ENCODE results near the gene MAP3K14.

The MAP3K14 gene

DNA sequence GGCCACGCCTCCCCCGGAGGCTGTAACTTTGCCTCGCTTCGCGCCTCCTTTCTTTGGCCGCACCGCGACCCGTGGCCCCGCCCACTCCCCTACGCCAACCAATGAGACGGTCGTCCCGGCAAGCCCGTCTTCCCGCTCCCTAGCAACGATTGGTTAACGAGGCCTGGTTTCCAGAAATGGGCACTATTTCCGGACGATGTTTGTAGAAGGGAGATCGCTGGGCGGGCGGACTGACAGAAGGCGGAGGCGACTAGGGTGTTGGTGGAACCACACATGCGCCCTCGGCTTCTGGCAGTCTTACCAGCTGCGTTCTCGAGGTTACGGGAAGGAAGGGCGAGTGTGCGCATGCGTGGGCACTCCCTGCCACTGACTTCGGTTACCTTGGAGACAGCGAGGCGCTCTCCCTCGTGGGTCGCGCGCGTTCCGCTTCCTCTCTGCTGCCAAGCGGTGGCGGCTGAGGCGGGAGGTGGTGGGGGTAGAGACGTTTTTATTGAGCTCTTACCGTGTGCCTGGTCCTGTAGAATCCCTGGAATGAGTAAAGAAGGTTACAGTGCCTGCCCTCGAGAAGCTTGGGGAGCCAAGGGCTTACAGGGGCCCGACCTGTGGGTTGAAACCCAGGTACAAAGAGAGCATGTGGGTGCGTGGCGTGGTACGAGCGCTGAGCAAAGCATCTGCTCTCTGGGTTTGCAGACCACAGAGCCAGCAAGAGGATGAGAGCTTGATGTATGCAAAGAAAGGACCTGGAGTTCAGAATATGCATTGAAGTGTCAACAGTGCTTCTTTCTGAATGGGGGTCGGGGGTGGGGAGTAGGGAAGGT lies 500 bp upstream of the MAP3K14 start:
- peak overlapping the region; percentile 66 for H3K4me3 ChIP-seq (ENCODE audit: low read depth, low read length)

DNA sequence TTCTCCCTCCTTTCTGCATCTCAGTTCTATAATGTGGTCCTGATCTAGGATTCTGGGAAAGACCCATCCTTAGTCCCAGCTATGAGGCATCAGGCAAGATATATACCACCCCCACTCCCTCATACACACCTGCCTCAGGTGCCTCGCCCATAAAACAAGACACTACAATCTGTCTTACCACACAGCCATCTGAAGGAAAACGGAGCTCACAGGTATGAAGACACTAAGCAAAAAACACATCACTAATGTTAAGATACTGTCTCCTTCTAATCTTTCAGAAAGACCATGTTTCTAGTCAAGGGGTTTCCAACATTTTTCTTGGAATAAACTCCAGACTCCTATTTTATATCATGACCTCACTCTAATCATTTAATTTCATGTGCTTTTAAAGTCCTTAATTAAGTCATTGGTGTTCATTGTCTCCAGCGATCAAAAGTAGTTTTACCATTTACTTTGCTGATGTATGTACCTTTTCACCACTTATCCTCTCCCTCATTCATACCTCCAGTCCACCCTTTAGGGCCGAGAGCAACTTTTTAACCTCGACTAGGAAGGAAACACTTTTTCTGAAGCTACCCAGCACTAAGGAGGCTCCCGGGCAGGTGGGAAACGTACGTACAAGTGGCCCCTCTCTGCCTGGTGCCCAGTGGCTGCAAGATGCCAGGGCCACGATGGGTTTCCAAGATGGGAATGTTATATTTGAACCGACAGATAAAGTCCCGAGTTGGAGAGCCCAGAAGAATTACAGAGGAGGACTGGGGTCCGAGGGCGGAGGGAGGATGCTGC lies 979 bp downstream of the MAP3K14 start:
- peak overlapping the region; percentile 75 for H3K4me3 ChIP-seq (ENCODE audit: low read depth, low read length)

DNA sequence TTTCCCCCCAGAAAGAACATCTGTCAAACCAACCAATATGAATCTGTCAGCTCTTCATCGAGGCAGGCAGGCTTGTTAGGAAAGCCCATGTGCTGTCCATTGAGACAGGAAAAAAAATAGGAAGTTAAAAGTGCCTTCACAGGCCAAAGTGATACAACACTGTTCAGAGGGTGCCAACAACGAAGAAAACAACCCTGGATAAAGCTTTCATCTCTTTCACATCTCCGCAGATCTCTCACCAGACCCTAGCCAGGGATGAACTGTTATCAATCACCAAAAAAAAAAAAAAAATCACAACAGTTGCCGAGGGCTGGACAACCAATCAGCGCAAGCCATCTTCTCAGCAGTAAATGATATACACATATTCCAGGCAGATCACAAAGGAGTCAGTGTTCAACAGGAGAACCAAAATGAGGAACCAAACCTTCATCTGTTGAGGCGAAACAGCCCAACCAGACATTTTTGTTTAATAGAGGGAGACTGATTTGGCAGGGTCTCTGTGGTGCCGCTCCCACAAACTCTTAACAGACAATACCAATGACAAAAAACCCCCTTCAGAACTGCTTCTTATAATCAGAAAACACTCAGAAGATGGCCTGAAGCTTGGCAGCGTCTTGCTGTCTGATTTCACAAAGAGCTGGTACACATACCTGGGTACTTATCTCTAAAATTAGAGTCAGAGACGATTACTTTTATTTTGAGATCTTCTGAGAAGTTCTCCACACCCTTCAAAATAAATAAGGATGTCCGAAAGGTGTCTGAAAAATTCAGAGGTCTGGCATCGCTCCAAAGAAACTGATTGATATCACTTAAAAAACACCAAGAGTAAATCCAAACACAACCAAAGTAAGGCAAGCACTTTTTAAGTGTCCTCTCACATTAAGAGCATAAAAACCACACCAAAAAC lies 1.8 kb downstream of the MAP3K14 start:
- H3K4me3 ChIP-seq (ENCODE audit: low read depth, low read length), result no peak overlapping the region

DNA sequence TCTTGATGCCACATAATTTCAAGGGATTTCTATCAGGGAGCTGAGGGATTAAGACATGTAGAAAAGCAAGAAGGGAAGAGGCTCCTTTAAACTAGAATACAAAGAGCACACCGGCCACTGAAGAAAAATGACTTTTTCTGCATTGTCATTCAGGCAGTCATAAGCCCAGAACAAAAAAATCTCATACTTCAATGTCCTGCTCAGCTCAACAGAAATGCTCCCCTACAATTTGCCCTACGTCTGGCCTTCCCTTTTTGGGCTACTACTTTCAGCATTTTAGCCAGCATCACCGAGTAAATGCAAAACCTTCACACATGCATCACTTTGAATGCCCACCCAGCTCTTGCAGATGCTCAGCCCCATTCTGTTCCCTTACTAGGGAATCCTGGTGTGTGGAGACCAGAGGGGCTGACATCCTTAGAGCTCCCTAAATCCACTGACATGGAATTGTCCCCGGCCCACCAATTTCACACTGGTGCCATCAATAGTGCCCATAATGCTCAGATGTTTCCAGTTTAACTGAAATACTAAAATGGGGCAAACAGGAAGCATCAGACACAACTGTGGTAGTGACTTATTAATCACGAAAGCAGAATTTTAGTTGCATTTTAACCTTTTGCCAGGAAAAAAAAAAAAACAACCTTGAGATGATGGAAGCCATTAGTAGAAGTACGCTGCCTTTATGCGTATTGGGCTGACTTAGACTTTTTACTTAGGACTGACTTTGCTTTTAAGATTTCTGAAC lies 2.7 kb downstream of the MAP3K14 start:
- H3K4me3 ChIP-seq (ENCODE audit: low read depth, low read length), result no peak overlapping the region

DNA sequence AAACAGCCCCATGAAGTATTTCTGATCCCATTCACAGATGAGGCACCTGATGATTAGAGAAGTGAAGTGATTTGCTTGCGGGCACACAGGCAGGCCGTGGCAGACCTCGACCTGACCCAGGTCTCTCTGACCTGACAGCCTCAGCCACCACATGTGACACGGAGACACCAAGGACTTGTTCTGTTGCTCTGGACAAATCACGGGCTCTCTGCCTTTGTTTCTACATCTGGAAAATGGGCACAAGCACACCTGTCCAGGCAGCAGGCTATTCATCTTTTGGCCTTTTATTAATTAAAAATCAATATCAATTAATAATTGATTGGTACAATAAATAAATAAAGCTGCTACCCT lies 3.4 kb downstream of the MAP3K14 start:
- H3K4me3 ChIP-seq (ENCODE audit: low read depth, low read length), result no peak overlapping the region

DNA sequence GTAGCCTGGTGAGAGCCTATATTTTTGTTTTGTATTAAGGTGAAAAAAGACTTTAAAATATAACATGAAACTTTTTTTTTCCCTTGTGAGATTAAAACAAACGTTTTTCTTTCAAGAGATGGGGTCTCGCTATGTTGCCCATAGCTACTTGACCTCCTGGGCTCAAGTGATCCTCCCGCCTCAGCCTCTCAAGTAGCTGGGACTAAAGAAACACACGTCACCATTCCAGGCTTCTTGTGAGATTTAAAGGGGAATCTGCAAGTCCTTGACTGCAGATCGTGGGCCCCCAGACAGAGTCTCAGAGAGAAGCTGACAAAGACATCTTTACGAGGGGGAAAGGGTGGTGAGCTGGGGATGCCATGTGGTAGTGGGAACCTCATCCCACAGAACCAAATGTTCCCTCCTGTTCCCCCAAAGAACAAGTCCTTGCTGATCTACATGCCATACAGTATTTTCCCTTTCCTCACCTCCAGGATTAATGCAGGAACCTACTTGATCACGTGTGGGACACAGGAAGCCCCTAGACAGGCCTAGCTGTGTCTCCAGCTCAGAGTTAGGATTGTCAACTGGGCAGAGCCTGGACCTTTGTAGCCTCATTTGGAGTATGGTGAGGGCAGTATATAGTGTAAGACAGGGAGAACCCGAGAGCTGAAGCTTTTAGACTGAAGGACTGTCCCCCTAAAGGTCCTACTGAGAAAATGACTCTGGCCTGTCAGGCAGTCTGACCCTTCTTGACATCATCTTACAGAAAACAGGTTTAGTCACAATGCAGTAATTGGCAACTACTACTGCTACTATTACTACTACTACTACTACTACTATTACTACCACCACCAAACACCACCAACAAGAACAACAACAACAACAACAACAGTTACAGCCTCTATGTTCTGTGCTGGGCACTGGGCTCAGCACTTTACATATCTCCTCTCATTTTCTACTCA lies 4.1 kb downstream of the MAP3K14 start:
- H3K4me3 ChIP-seq (ENCODE audit: low read depth, low read length), result no peak overlapping the region

DNA sequence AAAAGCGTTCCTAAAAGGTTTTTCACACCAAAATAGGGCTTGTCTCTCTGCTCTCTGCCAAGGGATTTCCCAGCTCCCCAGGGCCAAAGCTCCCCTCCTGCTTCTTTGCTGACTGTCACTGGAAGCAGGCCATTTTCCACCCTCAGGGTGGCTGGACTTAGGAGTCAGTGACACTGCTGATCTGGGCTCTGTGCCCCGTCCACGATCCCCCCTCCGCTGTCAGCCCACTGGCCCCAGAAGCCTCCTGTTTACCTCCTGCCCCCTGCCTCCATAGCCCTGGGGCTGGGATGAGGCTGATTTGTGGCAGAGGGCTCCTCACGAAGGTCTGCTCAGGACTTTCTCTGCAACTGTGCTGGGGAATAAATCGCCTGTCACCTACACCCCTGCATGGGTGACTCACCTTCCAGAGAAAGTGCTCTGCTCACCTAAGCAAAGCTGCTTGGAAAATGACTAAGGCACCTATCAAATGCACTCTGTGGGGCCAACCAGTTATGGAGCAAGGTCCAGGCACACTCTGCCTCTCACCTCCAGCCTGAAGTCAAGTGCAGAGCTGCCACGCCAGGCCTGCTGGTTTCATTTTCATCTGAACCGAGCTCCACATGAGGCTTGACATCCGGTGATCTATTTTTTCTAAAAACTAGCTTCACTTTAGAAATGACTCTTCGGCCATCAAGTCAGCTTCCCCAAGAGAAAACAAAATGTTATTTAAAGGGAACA lies 4.9 kb downstream of the MAP3K14 start:
- no peak overlapping the region for H3K4me3 ChIP-seq (ENCODE audit: low read depth, low read length)

DNA sequence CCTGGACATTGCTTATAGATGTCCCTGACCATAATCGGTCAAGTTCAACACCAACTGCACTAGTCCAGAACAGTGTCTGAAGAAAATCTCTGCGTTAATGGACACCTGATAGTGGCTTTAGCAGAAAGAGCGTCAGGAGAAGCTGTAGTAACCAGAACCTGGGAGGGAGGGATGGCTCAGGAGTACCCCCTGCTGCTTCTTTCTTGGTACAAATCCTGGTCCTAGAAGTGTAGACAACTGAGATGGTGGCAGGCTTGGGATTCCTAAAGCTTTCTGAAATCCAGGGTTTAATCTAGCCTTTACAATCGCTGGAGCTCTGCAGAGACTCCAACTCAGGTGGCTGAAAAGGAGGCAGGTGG lies 5.4 kb downstream of the MAP3K14 start:
- no peak overlapping the region for H3K4me3 ChIP-seq (ENCODE audit: low read depth, low read length)

DNA sequence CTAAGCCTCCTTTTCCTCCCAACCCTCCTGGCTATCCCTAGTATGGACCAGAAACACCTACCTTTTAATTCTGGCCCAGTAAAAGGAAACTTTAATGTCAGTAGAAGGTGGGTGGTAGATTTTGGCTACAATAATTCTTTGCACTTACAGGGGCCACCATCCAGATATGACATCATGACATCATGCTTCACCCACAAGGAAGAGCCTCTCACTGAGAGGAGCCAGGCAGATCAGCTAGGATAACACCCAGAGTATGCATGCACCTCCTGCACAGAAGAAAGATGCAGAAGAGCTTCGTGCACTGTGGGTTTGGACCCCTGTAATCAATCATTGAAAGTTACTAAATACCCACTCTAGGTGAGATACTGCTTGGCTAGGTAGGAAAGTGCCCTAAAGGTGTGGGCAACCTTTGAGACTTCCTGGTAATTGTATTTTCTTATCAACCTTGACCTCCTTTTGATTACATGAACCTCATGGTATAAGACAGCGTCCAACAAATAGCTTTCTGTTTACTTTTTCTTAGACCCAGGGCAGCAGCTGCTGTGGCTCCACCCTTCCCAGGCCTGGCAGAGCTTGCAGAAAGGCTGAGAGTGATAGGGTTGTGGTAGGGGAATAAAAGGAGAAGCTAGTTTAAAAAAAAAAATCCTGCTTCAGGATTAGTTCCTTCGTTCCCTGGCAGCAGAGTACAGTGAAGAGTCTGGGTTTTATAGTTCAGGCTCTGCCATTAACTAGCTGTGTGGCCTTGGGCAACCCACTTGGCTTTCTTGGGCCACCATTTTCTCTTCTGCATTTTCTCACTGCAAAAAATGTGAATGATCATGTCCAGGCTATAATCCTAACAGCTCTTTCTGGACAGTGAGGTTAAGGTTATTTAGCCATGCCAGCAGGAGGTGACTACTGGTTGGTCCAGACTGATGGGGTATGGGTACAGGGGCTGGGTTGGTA lies 6.2 kb downstream of the MAP3K14 start:
- H3K4me3 ChIP-seq (ENCODE audit: low read depth, low read length), result no peak overlapping the region

DNA sequence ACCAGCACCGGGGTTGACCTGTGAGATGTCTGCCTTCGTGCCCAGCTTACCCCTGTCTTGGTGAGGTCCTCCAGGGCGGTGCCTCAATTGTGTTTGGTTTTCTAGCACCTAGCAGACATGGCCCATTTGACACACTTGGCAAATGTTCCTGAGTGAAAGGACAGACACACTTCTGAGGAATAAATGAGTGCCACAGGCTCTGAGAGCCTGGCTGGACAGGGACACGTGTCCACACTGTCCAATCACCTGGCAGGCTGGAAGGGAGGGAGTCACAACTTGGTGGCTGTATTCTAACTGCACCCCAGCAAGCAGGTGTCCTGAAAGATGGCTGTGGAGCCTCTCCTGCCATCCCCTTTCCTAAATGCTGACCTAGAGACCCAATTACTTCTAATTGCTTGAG lies 7.4 kb downstream of the MAP3K14 start:
- H3K4me3 ChIP-seq (ENCODE audit: low read depth, low read length), result no peak overlapping the region

DNA sequence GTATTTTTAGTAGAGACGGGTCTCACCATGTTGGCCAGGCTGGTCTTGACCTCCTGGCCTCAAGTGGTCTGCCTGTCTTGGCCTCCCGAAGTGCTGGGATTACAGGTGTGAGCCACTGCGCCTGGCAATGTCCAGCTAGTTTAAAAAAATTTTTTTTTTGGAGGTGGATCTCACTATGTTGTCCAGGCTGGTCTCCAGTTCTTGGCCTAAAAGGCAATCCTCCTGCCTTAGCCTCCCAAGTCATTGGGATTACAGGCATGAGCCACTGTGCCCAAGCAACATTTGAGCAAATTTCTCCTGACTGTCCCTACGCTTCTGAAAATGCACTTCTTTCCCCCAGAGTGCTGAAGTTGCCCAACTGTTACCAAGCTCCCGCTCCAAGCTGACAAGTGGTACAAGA lies 8.0 kb downstream of the MAP3K14 start:
- no peak overlapping the region for H3K4me3 ChIP-seq (ENCODE audit: low read depth, low read length)

DNA sequence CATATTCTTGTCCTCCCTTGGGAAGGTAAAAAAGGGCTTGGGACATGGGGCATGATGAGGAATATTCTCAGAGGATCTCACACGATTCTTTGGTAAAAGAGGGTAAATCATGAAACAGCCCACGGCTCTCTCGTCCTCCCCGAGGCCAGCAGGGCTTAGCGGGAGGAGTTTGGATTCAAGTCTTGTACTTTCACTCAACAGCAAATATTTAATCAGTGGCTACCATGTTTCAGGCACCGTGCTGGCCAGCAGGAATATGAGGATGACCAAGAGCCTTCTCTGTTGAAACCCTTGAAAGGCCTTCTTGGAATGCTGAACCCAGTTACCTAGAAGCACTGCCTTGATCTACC lies 8.8 kb downstream of the MAP3K14 start:
- H3K4me3 ChIP-seq (ENCODE audit: low read depth, low read length), result no peak overlapping the region

DNA sequence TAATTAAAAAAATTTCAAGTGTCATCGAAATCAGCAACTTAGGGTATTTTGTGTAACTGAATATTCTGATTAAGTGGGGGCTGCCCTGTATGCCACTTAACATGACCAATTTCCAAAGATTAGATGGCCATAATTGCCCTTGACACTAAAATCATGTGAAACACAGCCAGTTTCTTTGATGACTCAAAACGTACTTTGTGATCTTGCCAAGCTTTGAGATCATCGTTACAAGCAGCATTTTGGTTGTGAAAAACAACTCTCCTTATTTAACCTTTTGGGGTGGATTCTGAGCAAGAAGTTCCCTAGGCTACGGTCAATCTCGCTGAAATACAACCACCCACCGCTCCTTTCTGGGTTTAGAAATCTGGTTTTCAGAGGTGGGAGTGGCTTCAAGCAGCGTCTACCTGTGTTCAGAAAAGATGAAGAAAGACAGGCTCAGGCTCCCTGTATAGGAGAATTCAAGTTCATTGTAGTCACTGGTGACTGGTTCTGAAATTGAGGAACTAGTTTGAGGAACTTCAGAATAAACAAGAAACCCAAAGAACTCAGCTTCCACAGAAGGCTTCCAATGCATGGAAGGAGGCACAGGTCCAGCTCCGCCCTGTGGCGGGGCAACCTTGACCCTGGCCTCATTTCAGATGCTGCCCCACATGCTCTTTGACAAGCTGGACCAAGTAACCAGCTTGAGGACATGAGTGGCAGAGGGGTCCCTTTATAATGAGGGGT lies 9.4 kb downstream of the MAP3K14 start:
- no peak overlapping the region for H3K4me3 ChIP-seq (ENCODE audit: low read depth, low read length)

DNA sequence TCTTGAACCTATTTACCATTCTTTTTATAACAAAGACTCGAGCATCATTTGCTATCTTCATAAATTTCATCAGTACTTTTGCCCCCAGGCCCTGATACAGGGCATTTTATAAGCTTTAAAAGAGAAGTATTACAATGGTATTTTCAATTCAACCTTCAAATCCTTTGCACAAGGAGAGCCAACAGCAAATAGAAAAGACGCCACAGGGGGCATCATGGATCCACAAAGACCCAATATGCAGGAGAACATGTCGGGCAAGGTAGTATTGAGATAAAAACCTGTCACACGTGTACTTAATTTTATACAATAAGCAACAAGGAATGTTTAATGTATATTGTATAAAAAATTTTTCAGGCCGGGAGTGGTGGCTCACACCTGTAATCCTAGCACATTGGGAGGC lies 10.2 kb downstream of the MAP3K14 start:
- no peak overlapping the region for H3K4me3 ChIP-seq (ENCODE audit: low read depth, low read length)

DNA sequence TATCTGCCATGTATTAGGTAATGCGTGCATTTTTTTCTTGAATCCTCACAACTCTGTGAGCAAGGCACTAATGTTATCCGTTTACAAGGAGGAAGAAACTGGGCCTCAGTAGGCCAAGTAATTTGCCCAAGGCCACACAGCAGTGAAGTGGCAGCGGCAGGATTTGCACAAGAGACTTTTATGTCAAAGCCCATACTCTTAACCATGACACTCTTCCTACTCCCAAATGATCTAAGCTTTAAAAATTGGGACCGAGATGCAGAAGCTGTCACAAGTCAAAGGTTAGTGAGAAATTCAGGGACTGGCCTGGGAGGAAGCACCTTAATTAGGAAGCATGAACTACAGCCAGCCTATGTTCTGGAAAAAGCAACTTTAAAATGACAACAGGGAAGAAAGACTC lies 10.7 kb downstream of the MAP3K14 start:
- H3K4me3 ChIP-seq (ENCODE audit: low read depth, low read length), result no peak overlapping the region

DNA sequence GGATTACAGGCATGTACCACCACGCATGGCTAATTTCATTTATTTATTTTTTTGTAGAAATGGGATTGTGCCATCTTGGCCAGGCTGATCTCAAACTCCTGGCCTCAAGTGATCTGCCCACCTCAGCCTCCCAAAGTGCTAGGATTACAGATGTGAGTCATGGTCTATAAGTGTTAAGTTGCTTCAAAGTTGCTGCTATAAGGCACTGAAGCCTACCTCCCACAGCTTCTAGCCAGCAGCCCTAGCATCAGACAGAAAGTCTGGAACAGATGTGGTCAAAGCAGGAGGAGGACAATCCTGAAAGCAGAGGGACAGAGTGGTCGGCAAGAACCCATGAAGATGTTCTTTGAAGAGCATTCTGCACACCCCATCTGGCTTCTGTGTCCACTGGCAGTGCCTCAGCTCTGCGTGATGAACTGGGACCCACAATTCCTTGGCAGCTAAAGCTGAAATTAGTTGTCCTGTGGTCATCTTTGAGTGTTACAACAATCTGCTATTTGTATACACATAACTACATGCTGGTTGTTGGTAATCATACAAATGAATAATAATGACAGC lies 11.2 kb downstream of the MAP3K14 start:
- no peak overlapping the region for H3K4me3 ChIP-seq (ENCODE audit: low read depth, low read length)

DNA sequence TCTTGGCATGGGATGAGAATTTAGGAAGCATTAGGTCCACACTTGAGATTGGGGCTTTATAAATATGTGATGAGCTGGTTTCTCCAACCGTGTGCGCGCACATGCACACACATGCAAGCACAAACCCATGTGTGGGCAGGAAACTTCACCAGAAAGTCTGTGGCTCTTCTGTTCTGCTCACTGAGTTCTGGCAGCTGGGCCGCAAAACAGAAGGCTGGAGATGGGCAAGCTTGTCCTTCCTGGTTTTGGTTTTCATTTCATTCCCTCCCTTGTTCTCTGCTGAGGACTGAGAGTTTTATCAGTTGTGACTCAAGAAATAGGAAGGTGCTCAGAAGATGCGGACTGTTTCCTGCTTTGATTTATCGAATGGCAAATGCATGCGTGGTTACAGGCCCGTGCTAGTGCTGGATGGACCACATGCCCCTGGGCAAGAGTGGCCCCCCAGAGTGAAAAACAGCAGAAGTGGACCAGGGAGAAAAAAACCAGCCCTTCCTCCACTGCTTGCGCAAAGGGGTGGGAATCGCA lies 14.1 kb downstream of the MAP3K14 start:
- no peak overlapping the region for H3K4me3 ChIP-seq (ENCODE audit: low read depth, low read length)

All from iPS-11a (cell line).